ENCODE results near the gene PRR5L.

The PRR5L gene

GRCh38 chr11:36254713-36255112, 41.4 kb upstream of the PRR5L start:
- Histone ChIP-seq H3K4me2 (ENCODE audit: low read depth, low read length) (no peak overlapping the region), H3K36me3 (replicated peaks; ENCODE audit: insufficient read depth, low read length) (no peaks in the 10 kb centered on the region), H3K79me2 (ENCODE audit: low read length) (no peaks in the 10 kb centered on the region), H3K27ac (ENCODE audit: low read length) (no peak overlapping the region), H3K9ac (ENCODE audit: low read length) (no peak overlapping the region), H3K4me1 (ENCODE audit: low read length) (no peaks in the 10 kb centered on the region), H2AFZ (ENCODE audit: low read length) (no peak overlapping the region), H3K4me3 (ENCODE audit: low read length) (no peak overlapping the region), H4K20me1 (ENCODE audit: insufficient read depth, low read length) (no peaks in the 10 kb centered on the region), H3K9me2 (replicated peaks; ENCODE audit: insufficient read depth, low read length) (no peaks in the 10 kb centered on the region), H3F3A (ENCODE audit: insufficient read depth, low read length) (no peaks in the 10 kb centered on the region), H3K9me3 (replicated peaks; ENCODE audit: insufficient read depth, low read length) (no peaks in the 10 kb centered on the region), H3K27me3 (replicated peaks; ENCODE audit: insufficient read depth, low read length) (no peaks in the 10 kb centered on the region)
- TF ChIP-seq EZH2 (optimal IDR thresholded peaks at IDR 0.05; ENCODE audit: low read depth, low read length) (no peak), EZH2phosphoT487 (IDR thresholded peaks at IDR 0.05; ENCODE audit: low read length) (no peak), CTCF (IDR thresholded peaks at IDR 0.05; ENCODE audit: low read length) (no peak)
- DNase-seq, result no peak

- Histone ChIP-seq H3K27me3 (replicated peaks; ENCODE audit: insufficient read depth, low read length) (no peaks in the 10 kb centered on the region), H3K36me3 (replicated peaks; ENCODE audit: insufficient read depth, low read length) (no peaks in the 10 kb centered on the region), H3K4me1 (ENCODE audit: low read length) (no peaks in the 10 kb centered on the region), H3K9ac (ENCODE audit: low read length) (no peak overlapping the region), H3K4me3 (ENCODE audit: low read length) (no peak overlapping the region), H3K9me3 (replicated peaks; ENCODE audit: insufficient read depth, low read length) (no peaks in the 10 kb centered on the region), H2AFZ (ENCODE audit: low read length) (no peak overlapping the region), H3K9me2 (replicated peaks; ENCODE audit: insufficient read depth, low read length) (no peaks in the 10 kb centered on the region), H3F3A (ENCODE audit: insufficient read depth, low read length) (no peaks in the 10 kb centered on the region), H4K20me1 (ENCODE audit: insufficient read depth, low read length) (no peaks in the 10 kb centered on the region), H3K27ac (ENCODE audit: low read length) (no peak overlapping the region), H3K79me2 (ENCODE audit: low read length) (no peaks in the 10 kb centered on the region), H3K4me2 (ENCODE audit: low read depth, low read length) (no peak overlapping the region)
- no peak for DNase-seq
- TF ChIP-seq EZH2phosphoT487 (IDR thresholded peaks at IDR 0.05; ENCODE audit: low read length) (no peak), CTCF (IDR thresholded peaks at IDR 0.05; ENCODE audit: low read length) (no peak), EZH2 (optimal IDR thresholded peaks at IDR 0.05; ENCODE audit: low read depth, low read length) (no peak)
Measured at GRCh38 chr11:36257351-36257750, 38.7 kb upstream of the PRR5L start.

DNA sequence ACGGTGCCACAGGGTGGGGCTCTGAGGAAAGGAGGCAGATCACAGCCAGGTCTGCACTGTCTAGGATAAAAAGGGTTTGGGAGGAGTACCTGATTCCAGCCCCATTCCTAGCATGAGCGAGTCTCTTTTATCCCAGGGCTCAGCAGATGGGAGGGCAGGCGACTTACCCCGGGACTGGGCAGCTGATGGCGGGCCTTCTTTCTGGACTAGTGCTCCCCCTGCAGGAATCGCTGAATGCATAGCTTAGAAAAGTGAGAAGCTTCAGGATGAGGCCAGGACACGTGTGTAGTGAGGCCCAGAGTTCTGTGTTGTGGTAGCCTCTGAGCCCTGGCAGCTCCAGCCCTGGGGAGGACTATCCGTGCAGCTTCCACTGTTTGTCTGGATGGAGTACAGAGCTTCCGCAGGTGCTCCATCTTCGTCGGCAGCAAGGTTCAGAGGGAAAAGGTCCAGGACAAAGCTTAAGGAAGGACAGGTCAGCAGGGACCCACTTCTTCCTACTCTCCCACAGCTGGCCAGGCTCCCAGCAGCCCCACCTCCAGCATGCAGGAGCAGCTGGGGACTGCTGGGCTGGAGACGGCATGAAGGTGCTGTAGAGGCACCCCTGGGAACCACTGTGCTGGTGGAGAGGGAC, 37.2 kb upstream of the PRR5L start:
- no peak overlapping the region for H3K4me2 ChIP-seq (ENCODE audit: low read depth, low read length)
- no peaks in the 10 kb centered on the region for H4K20me1 ChIP-seq (ENCODE audit: insufficient read depth, low read length)
- H3K4me1 ChIP-seq (ENCODE audit: low read length), result no peaks in the 10 kb centered on the region
- H3K9me2 ChIP-seq (replicated peaks; ENCODE audit: insufficient read depth, low read length), result no peaks in the 10 kb centered on the region
- H3F3A ChIP-seq (ENCODE audit: insufficient read depth, low read length), result no peaks in the 10 kb centered on the region
- no peak overlapping the region for H3K9ac ChIP-seq (ENCODE audit: low read length)
- TF ChIP-seq EZH2 (optimal IDR thresholded peaks at IDR 0.05; ENCODE audit: low read depth, low read length) (no peak), CTCF (IDR thresholded peaks at IDR 0.05; ENCODE audit: low read length) (peak; percentile 51)
- no peak overlapping the region for H2AFZ ChIP-seq (ENCODE audit: low read length)
- no peak overlapping the region for H3K27ac ChIP-seq (ENCODE audit: low read length)
- no peaks in the 10 kb centered on the region for H3K36me3 ChIP-seq (replicated peaks; ENCODE audit: insufficient read depth, low read length)
- H3K9me3 ChIP-seq (replicated peaks; ENCODE audit: insufficient read depth, low read length), result no peaks in the 10 kb centered on the region
- no peaks in the 10 kb centered on the region for H3K79me2 ChIP-seq (ENCODE audit: low read length)
- H3K4me3 ChIP-seq (ENCODE audit: low read length), result no peak overlapping the region
- H3K27me3 ChIP-seq (replicated peaks; ENCODE audit: insufficient read depth, low read length), result no peaks in the 10 kb centered on the region
- peak; percentile 43 for DNase-seq

All from MM.1S (cell line).